DOHH2 (cell line): ENCODE results near the gene IFNGR2.

Experiments used
- CTCF ChIP-seq: fragments of 200-600 bp; sonication (generic); IDR thresholded peaks from one replicate; pipeline ENCODE4 v1.5.1; 2014; ENCODE audit warnings: antibody characterized with exemption, mild to moderate bottlenecking, low read depth, low read length; ENCODE audit not compliant: poor library complexity, severe bottlenecking
- EZH2phosphoT487 ChIP-seq: fragments of 200-600 bp; sonication (generic); IDR thresholded peaks from 2 replicates; pipeline ENCODE4 v1.6.1; 2017; ENCODE audit warnings: borderline replicate concordance, mild to moderate bottlenecking, antibody characterized with exemption, low read length, moderate library complexity, mixed read lengths

GRCh38 chr21:33391656-33392055 is 11.6 kb upstream of the IFNGR2 start:
- no peak for TF ChIP-seq CTCF
- no peak for TF ChIP-seq EZH2phosphoT487
